ENCODE measurements around the gene ARAP1. TPM values are rescaled to one million over a fixed set of nuclear protein-coding genes. Genes with fewer than 3 reads are reported as not detected.

The ARAP1 gene
- total RNA-seq, 2 donors from 2014 or later: 74.4 to 88.3 TPM

- H3K27ac ChIP-seq (ENCODE audit: low read depth, low read length): no peak overlapping the region
- no peaks in the 10 kb centered on the region for H3K4me1 ChIP-seq (ENCODE audit: control insufficient read depth, insufficient read depth, low read length)
- no peak overlapping the region for H3K4me3 ChIP-seq (ENCODE audit: low read length)
- H3K27me3 ChIP-seq (ENCODE audit: control insufficient read depth, insufficient read depth, low read length, poor library complexity, severe bottlenecking): no peaks in the 10 kb centered on the region
- no peaks in the 10 kb centered on the region for H3K27me3 Mint-ChIP-seq (ENCODE audit: insufficient read depth)
- H3K36me3 Mint-ChIP-seq (ENCODE audit: low read depth): peaks cover 5% of the 10 kb centered on the region
- TF ChIP-seq CTCF (conservative IDR thresholded peaks at IDR 0.05): no peak
- H3K36me3 ChIP-seq (ENCODE audit: control insufficient read depth, insufficient read depth, low read length): no peaks in the 10 kb centered on the region
- no peaks in the 10 kb centered on the region for H3K9me3 ChIP-seq (ENCODE audit: control insufficient read depth, low read length)
- no peak overlapping the region for H3K4me3 Mint-ChIP-seq
- 90 to 95% methylated on average over 4 of the region's 4 CpGs for WGBS, 2 experiments (ENCODE audit: insufficient coverage in 1 of 2, insufficient read length in 1 of 2)
- no peak overlapping the region for H3K27ac Mint-ChIP-seq
- no peak for DNase-seq
- no peak overlapping the region for H3K9ac ChIP-seq (ENCODE audit: extremely low read depth, low read length, poor library complexity, severe bottlenecking)
- no peaks in the 10 kb centered on the region for H3K9me3 Mint-ChIP-seq
- peaks cover 2% of the 10 kb centered on the region for H3K4me1 Mint-ChIP-seq
Measured at GRCh38 chr11:72763823-72764222, 11.6 kb upstream of the ARAP1 start.

GRCh38 chr11:72762641-72763304 lies 10.6 kb upstream of the ARAP1 start:
- Mint-ChIP-seq H3K9me3 (no peaks in the 10 kb centered on the region), H3K4me3 (no peak overlapping the region), H3K27ac (no peak overlapping the region), H3K36me3 (ENCODE audit: low read depth) (peaks cover 7% of the 10 kb centered on the region), H3K4me1 (no peaks in the 10 kb centered on the region), H3K27me3 (ENCODE audit: insufficient read depth) (no peaks in the 10 kb centered on the region)
- Histone ChIP-seq H3K4me1 (ENCODE audit: control insufficient read depth, insufficient read depth, low read length) (no peaks in the 10 kb centered on the region), H3K27ac (ENCODE audit: low read depth, low read length) (no peak overlapping the region), H3K4me3 (ENCODE audit: low read length) (no peak overlapping the region), H3K9ac (ENCODE audit: extremely low read depth, low read length, poor library complexity, severe bottlenecking) (no peak overlapping the region), H3K27me3 (ENCODE audit: control insufficient read depth, insufficient read depth, low read length, poor library complexity, severe bottlenecking) (no peaks in the 10 kb centered on the region), H3K9me3 (ENCODE audit: control insufficient read depth, low read length) (no peaks in the 10 kb centered on the region), H3K36me3 (ENCODE audit: control insufficient read depth, insufficient read depth, low read length) (no peaks in the 10 kb centered on the region)
- no peak for DNase-seq
- TF ChIP-seq CTCF (conservative IDR thresholded peaks at IDR 0.05): no peak
- 83 to 90% methylated on average over 1 to 4 of the region's 5 CpGs for WGBS, 2 experiments (ENCODE audit: insufficient coverage in 1 of 2, insufficient read length in 1 of 2)

GRCh38 chr11:72760539-72761405 lies 8.6 kb upstream of the ARAP1 start:
- Histone ChIP-seq H3K4me1 (ENCODE audit: control insufficient read depth, insufficient read depth, low read length) (no peaks in the 10 kb centered on the region), H3K27ac (ENCODE audit: low read depth, low read length) (no peak overlapping the region), H3K9me3 (ENCODE audit: control insufficient read depth, low read length) (no peaks in the 10 kb centered on the region), H3K36me3 (ENCODE audit: control insufficient read depth, insufficient read depth, low read length) (no peaks in the 10 kb centered on the region), H3K9ac (ENCODE audit: extremely low read depth, low read length, poor library complexity, severe bottlenecking) (no peak overlapping the region), H3K4me3 (ENCODE audit: low read length) (no peak overlapping the region), H3K27me3 (ENCODE audit: control insufficient read depth, insufficient read depth, low read length, poor library complexity, severe bottlenecking) (no peaks in the 10 kb centered on the region)
- DNase-seq: no peak
- peaks cover 8% of the 10 kb centered on the region for H3K27me3 Mint-ChIP-seq (ENCODE audit: insufficient read depth)
- no peaks in the 10 kb centered on the region for H3K4me1 Mint-ChIP-seq
- TF ChIP-seq CTCF (conservative IDR thresholded peaks at IDR 0.05): no peak
- no peak overlapping the region for H3K4me3 Mint-ChIP-seq
- H3K9me3 Mint-ChIP-seq: no peaks in the 10 kb centered on the region
- H3K36me3 Mint-ChIP-seq (ENCODE audit: low read depth): peaks cover 20% of the 10 kb centered on the region
- no peak overlapping the region for H3K27ac Mint-ChIP-seq
- WGBS, 2 experiments (ENCODE audit: insufficient coverage in 1 of 2, insufficient read length in 1 of 2): 92 to 100% methylated on average over 4 to 8 of the region's 8 CpGs

Measured in endodermal cell (in vitro differentiated cells).